Type B pancreatic cell (in vitro differentiated cells): ENCODE results near the gene DGCR2. TPM values are rescaled to one million over a fixed set of nuclear protein-coding genes. Genes with fewer than 3 reads are reported as not detected.

Experiments used
- DNase-seq: peaks from one replicate; pipeline ENCODE4 v3.0.0; 2021; ENCODE audit warnings: mixed read lengths; ENCODE audit not compliant: unreplicated experiment; ENCODE audit errors: extremely low spot score
- H3K27ac Mint-ChIP-seq: 2 replicates; pipeline ENCODE4 v1.8.0; 2021; ENCODE audit warnings: mild to moderate bottlenecking, mixed read lengths
- H3K27me3 Mint-ChIP-seq: 2 replicates; pipeline ENCODE4 v1.8.0; 2021; ENCODE audit warnings: mixed read lengths
- H3K36me3 Mint-ChIP-seq: 2 replicates; pipeline ENCODE4 v1.8.0; 2021; ENCODE audit warnings: mixed read lengths
- H3K4me1 Mint-ChIP-seq: one replicate; pipeline ENCODE4 v1.8.0; 2021; ENCODE audit warnings: mixed read lengths; ENCODE audit not compliant: unreplicated experiment
- H3K4me3 Mint-ChIP-seq: 2 replicates; pipeline ENCODE4 v1.8.0; 2021; ENCODE audit warnings: mild to moderate bottlenecking, mixed read lengths
- H3K9me3 Mint-ChIP-seq: 2 replicates; pipeline ENCODE4 v1.8.0; 2021; ENCODE audit warnings: mixed read lengths
- total RNA-seq: library from RNA; stranded (reverse); gene quantifications from 2 replicates; pipeline ENCODE4 v1.2.1, GENCODE V29; 2021; ENCODE audit warnings: low replicate concordance
- TF ChIP-seq, protein P1 (sequence below): fragments of 200-600 bp; sonication (generic); conservative IDR thresholded peaks from 2 replicates; pipeline ENCODE4 v1.5.0; 2021; ENCODE audit warnings: antibody characterized with exemption, mild to moderate bottlenecking

DGCR2 gene
- total RNA-seq, 1 donor from 2014 or later = 83.1 TPM

- Mint-ChIP-seq H3K27ac (no peak overlapping the region), H3K4me1 (peaks cover 4% of the 10 kb centered on the region), H3K36me3 (no peaks in the 10 kb centered on the region), H3K27me3 (peaks cover 41% of the 10 kb centered on the region), H3K4me3 (no peak overlapping the region), H3K9me3 (no peaks in the 10 kb centered on the region)
- DNase-seq = peak; percentile 63
- TF ChIP-seq, protein P1, sequence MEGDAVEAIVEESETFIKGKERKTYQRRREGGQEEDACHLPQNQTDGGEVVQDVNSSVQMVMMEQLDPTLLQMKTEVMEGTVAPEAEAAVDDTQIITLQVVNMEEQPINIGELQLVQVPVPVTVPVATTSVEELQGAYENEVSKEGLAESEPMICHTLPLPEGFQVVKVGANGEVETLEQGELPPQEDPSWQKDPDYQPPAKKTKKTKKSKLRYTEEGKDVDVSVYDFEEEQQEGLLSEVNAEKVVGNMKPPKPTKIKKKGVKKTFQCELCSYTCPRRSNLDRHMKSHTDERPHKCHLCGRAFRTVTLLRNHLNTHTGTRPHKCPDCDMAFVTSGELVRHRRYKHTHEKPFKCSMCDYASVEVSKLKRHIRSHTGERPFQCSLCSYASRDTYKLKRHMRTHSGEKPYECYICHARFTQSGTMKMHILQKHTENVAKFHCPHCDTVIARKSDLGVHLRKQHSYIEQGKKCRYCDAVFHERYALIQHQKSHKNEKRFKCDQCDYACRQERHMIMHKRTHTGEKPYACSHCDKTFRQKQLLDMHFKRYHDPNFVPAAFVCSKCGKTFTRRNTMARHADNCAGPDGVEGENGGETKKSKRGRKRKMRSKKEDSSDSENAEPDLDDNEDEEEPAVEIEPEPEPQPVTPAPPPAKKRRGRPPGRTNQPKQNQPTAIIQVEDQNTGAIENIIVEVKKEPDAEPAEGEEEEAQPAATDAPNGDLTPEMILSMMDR = no peak
Observed at GRCh38 chr22:18994701-18995326, 127.4 kb downstream of the DGCR2 start.

DNA sequence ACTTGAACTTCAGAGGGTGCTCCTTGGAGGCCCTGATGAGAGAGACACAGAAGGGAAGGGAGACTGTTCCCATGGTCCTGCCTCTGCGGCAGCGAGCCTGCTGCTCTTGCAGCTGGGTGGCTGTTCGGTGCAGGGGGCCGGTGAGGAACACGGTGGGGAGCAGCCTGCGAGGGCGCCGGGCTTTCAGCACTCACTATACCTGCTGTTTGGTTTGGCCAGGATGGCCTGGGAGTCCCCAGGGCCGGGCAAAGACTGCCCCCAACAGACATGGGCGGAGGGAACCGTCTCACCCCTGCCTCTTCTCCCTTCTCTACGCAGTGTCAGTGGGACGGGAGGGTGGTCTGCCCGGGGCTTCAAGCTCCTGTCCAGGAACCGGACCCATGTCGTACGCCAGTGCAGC is 128.2 kb downstream of the DGCR2 start:
- peaks cover 4% of the 10 kb centered on the region for H3K4me1 Mint-ChIP-seq
- peaks cover 33% of the 10 kb centered on the region for H3K27me3 Mint-ChIP-seq
- TF ChIP-seq, protein P1 = no peak
- H3K27ac Mint-ChIP-seq = no peak overlapping the region
- no peaks in the 10 kb centered on the region for H3K9me3 Mint-ChIP-seq
- peak; percentile 57 for DNase-seq
- no peaks in the 10 kb centered on the region for H3K36me3 Mint-ChIP-seq
- no peak overlapping the region for H3K4me3 Mint-ChIP-seq

GRCh38 chr22:18992543-18993198 is 129.5 kb downstream of the DGCR2 start:
- peak; percentile 49 for DNase-seq
- Mint-ChIP-seq H3K9me3 (no peaks in the 10 kb centered on the region), H3K36me3 (no peaks in the 10 kb centered on the region), H3K4me3 (no peak overlapping the region), H3K4me1 (peaks cover 4% of the 10 kb centered on the region), H3K27me3 (peaks cover 20% of the 10 kb centered on the region), H3K27ac (no peak overlapping the region)
- TF ChIP-seq, protein P1 = no peak

GRCh38 chr22:18991821-18992442 is 130.3 kb downstream of the DGCR2 start:
- H3K36me3 Mint-ChIP-seq = no peaks in the 10 kb centered on the region
- TF ChIP-seq, protein P1 = no peak
- DNase-seq = peak; percentile 60
- peaks cover 4% of the 10 kb centered on the region for H3K4me1 Mint-ChIP-seq
- H3K27me3 Mint-ChIP-seq = peaks cover 12% of the 10 kb centered on the region
- no peak overlapping the region for H3K4me3 Mint-ChIP-seq
- no peak overlapping the region for H3K27ac Mint-ChIP-seq
- no peaks in the 10 kb centered on the region for H3K9me3 Mint-ChIP-seq

DNA sequence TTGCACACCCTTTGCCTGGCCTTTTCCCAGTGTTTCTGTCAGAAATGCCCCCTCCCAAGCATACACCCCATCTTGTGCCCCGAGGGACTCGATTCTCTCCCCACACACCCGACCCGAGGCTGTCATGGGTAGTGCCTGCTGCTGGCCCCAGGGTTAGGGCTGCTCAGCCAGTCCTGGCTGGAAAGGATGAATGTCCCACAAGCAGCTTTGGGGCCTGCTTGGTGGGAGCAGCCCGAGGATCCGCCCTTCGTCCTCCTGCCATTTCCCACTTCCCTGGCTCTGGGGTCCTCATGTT is 131.1 kb downstream of the DGCR2 start:
- Mint-ChIP-seq H3K27ac (no peak overlapping the region), H3K36me3 (no peaks in the 10 kb centered on the region), H3K9me3 (no peaks in the 10 kb centered on the region), H3K4me1 (peaks cover 4% of the 10 kb centered on the region), H3K27me3 (peaks cover 5% of the 10 kb centered on the region), H3K4me3 (no peak overlapping the region)
- TF ChIP-seq, protein P1 = no peak
- no peak for DNase-seq
